ENCODE data around the gene PAX6. TPM values are rescaled to one million over a fixed set of nuclear protein-coding genes. Genes with fewer than 3 reads are reported as not detected.

The PAX6 gene
- total and polyA plus RNA-seq, 7 donors, result 0.34 to 0.46 TPM; not detected in 5

DNA sequence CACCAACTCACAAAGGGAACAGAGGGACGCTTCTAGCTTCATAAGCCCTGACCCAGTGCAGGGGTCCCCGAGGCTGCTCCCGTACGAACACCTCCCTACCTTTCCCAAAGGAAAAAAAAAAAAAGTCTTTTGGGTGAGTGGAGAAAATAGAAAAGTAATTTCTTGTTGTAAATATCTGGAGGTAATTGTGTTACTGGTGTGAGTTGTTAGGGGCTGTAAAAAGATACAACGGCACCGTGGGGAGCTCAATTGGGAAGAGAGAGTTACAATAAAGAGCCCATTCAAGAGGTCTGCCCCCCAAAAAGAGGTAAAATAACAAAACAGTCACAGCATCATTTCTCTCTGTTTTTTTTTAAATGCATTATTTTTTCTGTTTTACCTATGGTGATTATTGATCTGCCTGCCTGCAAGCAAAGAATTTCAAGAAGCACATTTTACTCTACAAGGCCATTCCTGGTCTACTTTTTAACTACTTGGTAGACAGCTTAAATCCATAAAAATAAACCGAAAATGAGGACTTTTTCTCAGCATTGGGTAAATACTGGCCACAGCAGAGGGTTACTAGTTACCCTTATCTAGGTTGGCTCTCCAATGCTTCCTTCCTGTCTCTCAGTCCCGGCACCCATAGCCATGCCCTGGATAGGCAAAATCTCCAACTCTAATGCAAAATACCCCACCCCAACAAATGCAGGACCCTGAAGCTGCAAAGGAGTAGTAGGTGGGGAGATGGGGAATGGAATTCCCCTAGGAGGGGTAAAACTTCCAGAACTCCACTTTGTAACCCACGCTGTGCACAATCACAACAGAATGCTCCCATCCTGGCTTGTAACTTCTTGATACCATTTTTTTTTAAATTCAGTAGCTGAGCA lies 3.1 kb downstream of the PAX6 start:
- peaks cover 0 to 4% (median 0%) of the 10 kb centered on the region in 4 donors for H3K9me3 ChIP-seq
- H3K4me3 ChIP-seq, result no peak overlapping the region
- TF ChIP-seq, protein P1, sequence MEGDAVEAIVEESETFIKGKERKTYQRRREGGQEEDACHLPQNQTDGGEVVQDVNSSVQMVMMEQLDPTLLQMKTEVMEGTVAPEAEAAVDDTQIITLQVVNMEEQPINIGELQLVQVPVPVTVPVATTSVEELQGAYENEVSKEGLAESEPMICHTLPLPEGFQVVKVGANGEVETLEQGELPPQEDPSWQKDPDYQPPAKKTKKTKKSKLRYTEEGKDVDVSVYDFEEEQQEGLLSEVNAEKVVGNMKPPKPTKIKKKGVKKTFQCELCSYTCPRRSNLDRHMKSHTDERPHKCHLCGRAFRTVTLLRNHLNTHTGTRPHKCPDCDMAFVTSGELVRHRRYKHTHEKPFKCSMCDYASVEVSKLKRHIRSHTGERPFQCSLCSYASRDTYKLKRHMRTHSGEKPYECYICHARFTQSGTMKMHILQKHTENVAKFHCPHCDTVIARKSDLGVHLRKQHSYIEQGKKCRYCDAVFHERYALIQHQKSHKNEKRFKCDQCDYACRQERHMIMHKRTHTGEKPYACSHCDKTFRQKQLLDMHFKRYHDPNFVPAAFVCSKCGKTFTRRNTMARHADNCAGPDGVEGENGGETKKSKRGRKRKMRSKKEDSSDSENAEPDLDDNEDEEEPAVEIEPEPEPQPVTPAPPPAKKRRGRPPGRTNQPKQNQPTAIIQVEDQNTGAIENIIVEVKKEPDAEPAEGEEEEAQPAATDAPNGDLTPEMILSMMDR (IDR thresholded peaks at IDR 0.05), result no peak
- no peak for TF ChIP-seq POLR2AphosphoS5 (IDR thresholded peaks at IDR 0.05)
- TF ChIP-seq EP300 (IDR thresholded peaks at IDR 0.05), result no peak
- TF ChIP-seq POLR2A (IDR thresholded peaks at IDR 0.05), result no peak
- H3K36me3 ChIP-seq, result no peaks in the 10 kb centered on the region
- intact Hi-C loops (cut with DNase I), result no loop called here
- H3K27ac ChIP-seq, result no peak overlapping the region
- peaks cover 96 to 100% (median 100%) of the 10 kb centered on the region in 3 donors for H3K27me3 ChIP-seq
- 8 to 15% methylated on average over 9 of the region's 9 CpGs for WGBS, 2 donors
- H3K4me1 ChIP-seq, result peaks cover 0 to 65% (median 65%) of the 10 kb centered on the region in 4 donors
- no peak for DNase-seq

GRCh38 chr11:31806928-31807798 lies 4.0 kb downstream of the PAX6 start:
- WGBS, 2 donors, result 17% methylated on average over 13 of the region's 13 CpGs
- Histone ChIP-seq H3K4me1 (peaks cover 0 to 56% (median 56%) of the 10 kb centered on the region in 4 donors), H3K36me3 (no peaks in the 10 kb centered on the region), H3K27me3 (peaks cover 98 to 100% (median 100%) of the 10 kb centered on the region in 3 donors), H3K4me3 (no peak overlapping the region), H3K9me3 (peaks cover 0 to 4% (median 0%) of the 10 kb centered on the region in 4 donors), H3K27ac (no peak overlapping the region)
- TF ChIP-seq POLR2A (IDR thresholded peaks at IDR 0.05), result no peak
- TF ChIP-seq EP300 (IDR thresholded peaks at IDR 0.05), result no peak
- TF ChIP-seq, protein P1 (IDR thresholded peaks at IDR 0.05), result no peak
- no peak for TF ChIP-seq POLR2AphosphoS5 (IDR thresholded peaks at IDR 0.05)
- intact Hi-C loops (cut with DNase I), result no loop called here
- no peak for DNase-seq

- intact Hi-C loops (cut with DNase I), result no loop called here
- Histone ChIP-seq H3K27ac (no peak overlapping the region), H3K27me3 (peaks cover 98 to 100% (median 100%) of the 10 kb centered on the region in 3 donors), H3K36me3 (no peaks in the 10 kb centered on the region), H3K4me1 (peaks cover 0 to 48% (median 48%) of the 10 kb centered on the region in 4 donors), H3K4me3 (no peak overlapping the region), H3K9me3 (peaks cover 0 to 4% (median 0%) of the 10 kb centered on the region in 4 donors)
- no peak for DNase-seq
- WGBS, 2 donors, result 7 to 10% methylated on average over 36 of the region's 36 CpGs
- TF ChIP-seq POLR2AphosphoS5 (IDR thresholded peaks at IDR 0.05) (no peak), POLR2A (IDR thresholded peaks at IDR 0.05) (no peak), EP300 (IDR thresholded peaks at IDR 0.05) (no peak)
- TF ChIP-seq, protein P1 (IDR thresholded peaks at IDR 0.05), result no peak
Observed at GRCh38 chr11:31806186-31806927, 4.8 kb downstream of the PAX6 start.

DNA sequence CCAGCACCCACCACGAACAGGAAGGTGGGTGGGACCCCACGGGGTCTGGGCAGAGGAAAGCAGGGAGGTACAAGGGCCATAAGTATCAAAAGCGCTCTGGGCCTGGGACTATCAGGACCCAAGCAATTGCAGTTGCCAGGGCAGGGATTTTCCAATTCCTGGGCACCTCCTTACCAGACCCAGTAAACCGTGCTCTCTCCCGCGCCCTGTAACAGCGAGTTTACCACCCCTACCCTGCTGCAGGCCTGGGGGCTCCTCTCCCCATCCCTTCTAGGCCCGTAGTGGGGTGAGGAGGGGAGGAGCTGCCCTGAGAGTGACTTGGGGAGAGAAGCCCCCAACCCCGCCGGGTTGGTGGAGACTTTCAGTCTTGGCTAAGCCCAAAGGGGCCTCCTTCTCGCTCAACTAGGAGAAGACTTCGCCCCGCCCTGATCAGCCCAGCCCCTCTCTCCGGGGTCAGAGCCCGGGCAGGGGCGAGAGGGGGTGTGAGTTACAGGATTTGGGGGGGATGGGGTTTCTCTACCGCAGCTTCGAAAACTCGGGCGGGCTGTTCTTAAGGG lies 5.4 kb downstream of the PAX6 start:
- H3K9me3 ChIP-seq, result peaks cover 0 to 4% (median 0%) of the 10 kb centered on the region in 4 donors
- H3K36me3 ChIP-seq, result no peaks in the 10 kb centered on the region
- H3K4me3 ChIP-seq, result no peak overlapping the region
- no peak overlapping the region for H3K27ac ChIP-seq
- intact Hi-C loops (cut with DNase I), result no loop called here
- peaks cover 98 to 100% (median 100%) of the 10 kb centered on the region in 3 donors for H3K27me3 ChIP-seq
- WGBS, 2 donors, result 3 to 5% methylated on average over 20 of the region's 20 CpGs
- peaks cover 0 to 42% (median 41%) of the 10 kb centered on the region in 4 donors for H3K4me1 ChIP-seq
- TF ChIP-seq POLR2AphosphoS5 (IDR thresholded peaks at IDR 0.05), result no peak
- TF ChIP-seq, protein P1 (IDR thresholded peaks at IDR 0.05), result no peak
- no peak for TF ChIP-seq POLR2A (IDR thresholded peaks at IDR 0.05)
- TF ChIP-seq EP300 (IDR thresholded peaks at IDR 0.05), result no peak
- DNase-seq, result no peak

Measured in sigmoid colon (tissue), 7 donors.